Fibroblast of skin of right biceps (primary cell): ENCODE results near the gene WDR37.

Experiments
- DNase-seq: peaks from one replicate; pipeline ENCODE4 v3.0.0-alpha.2; 2013

Gene WDR37

GRCh38 chr10:1130995-1131790 lies 75.0 kb downstream of the WDR37 start:
- no peak for DNase-seq

- no peak for DNase-seq
These were observed 76.4 kb downstream of the WDR37 start for GRCh38 chr10:1132584-1132983.

DNA sequence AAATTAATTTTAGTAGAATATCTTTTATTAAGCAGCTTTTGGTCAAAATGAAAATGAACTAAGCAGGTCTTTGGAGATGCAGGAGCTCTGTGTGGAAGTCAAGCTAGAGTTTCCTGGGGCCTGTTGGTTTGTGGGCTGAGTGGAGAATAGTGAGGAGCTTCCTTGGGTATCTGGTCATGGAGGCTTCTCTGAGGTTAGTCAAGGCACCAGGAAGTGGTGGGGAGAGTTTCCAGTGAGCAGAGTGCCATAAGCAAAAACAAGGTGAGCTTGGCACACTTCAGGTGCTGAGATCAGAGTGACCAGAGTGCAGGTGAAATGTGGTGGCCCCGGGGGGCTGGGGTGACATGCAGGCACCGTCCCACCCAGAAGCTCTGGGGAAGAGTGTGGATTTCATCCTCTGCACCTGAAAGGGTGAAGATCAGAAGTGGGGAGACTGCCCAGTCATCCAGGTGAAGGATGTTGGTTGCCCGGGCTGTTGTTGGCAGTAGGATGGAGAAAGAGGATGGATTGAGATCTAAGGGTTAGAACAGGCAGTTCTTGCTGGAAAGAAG lies 77.4 kb downstream of the WDR37 start:
- DNase-seq = no peak

GRCh38 chr10:1134156-1134555 lies 78.0 kb downstream of the WDR37 start:
- no peak for DNase-seq

DNA sequence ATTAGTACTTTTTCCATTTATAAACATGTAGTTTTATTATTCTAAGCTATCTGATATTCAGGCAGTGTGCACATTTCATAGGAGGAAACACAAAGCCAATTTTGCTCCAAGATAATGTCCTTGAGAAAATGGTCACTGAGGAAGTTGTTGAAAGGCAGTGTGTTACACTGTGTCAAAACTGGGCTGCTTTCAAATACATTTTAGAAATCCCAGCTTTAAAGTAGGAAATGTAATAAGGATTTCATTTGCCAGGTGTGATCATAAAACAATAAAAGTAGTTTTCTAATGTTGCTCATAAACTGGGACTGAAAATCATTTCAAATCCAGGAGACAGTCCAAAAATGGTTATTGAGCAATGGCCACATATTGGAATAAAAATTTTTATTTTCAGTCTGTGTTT lies 80.1 kb downstream of the WDR37 start:
- DNase-seq = no peak

DNA sequence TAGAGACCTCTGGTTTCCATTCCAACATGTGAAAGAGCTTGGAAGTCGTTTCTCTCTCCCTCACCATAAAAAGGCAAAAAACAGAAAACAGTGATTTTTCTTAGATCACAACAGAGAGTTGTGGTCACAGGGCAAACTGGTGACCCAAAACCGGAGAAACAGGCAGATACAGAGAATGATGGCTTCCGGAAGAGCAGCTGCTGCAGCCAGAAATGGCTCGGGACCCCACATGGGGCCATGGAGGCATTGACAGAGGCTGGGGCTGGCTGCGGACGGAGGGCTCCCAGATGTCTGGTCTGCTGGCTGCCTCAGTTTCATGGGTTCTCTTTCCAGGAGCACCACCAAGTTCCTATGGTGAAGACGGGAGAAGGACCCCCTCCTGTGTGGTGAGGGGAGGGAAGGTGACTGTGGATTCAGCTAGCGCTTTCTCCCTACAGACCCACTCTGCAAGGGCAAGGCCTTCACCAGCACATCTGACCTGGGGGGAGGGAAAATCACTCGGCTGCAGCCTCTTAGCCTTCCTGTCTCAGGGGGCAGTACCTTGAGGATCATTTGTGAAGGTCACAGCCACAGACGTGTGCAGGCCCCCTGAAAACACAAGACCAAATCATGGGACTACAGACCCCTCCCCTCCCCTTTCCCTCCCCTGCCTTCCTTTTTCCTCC lies 81.4 kb downstream of the WDR37 start:
- DNase-seq = no peak

DNA sequence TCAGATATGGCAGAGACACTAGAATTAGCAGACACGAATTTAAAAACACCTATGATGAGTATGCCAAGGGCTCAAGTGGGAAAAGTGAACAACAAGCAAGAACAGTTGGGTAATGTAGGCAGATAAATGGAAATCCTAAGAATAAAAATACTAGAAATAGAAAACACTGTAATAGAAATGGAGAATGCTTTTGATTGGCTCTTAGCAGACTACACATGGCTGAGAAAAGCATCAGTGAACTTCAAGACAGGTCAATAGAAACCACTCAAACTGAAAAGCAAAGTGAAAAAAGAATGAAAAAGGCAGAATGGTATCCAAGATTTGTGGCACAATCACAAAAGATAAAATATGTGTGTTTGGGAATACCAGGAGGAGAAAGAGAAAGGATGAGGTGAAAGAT lies 82.3 kb downstream of the WDR37 start:
- DNase-seq = no peak

DNA sequence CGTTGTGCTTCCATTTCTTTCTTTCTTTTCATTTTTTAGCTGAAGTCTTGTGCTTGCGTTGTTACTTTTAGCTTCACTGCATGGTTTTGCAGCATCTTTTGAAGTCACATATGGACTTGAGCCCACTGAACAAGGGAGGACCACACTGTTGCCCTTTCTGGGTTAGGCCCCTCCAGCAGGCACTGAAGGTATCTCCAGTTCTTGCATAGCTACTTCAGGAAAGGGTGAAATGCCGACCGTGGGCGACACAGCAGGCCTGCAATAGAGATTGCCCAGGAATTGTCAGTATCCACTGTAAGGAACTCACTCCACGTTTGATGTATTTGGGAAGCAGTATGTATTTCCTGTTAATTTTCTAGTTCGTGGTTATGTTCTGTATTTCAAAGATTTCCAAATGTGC lies 85.1 kb downstream of the WDR37 start:
- no peak for DNase-seq

DNA sequence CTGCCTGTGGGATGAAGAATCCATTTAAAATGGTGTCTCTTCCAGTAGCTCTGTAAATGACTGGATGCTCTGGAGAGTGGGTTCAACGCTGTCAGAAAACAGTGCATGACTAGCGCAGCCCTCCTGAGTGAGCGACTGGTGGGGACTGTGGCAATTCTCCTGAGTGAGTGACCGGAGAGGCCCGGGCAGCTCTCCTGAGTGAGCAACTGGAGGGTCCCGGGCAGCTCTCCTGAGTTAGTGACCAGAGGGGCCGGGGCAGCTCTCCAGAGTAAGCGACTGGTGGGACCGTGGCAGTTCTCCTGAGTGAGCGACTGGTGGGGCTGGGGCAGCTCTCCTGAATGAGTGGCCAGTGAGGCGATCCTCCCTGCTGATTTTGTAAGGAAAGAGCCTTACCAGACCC lies 85.5 kb downstream of the WDR37 start:
- DNase-seq = no peak

GRCh38 chr10:1142596-1142995 lies 86.4 kb downstream of the WDR37 start:
- DNase-seq = no peak

DNA sequence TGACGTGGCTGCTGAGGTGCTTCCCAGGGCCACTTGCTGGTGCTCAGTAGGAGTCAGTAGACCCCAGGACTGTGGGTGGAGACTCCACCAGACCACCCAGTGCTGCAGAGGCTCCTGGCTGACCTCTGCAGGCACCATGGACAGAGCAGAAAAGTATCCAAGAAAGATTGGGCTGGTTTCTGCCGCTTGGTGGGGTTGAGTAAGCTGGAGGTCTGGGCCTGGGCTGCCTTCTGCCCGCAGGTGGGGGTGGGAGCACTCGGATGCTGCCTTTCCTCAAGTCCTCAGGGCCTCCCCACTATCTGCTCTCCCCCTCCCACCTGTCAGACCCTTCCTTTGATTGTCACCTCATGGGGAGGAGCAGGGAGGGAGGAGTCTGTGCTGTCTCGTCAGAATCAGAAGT lies 91.6 kb downstream of the WDR37 start:
- DNase-seq = no peak

GRCh38 chr10:1148855-1149605 lies 92.8 kb downstream of the WDR37 start:
- DNase-seq = no peak

GRCh38 chr10:1149793-1150637 lies 93.8 kb downstream of the WDR37 start:
- DNase-seq = no peak

- no peak for DNase-seq
These were observed 94.4 kb downstream of the WDR37 start for GRCh38 chr10:1150638-1150955.

DNA sequence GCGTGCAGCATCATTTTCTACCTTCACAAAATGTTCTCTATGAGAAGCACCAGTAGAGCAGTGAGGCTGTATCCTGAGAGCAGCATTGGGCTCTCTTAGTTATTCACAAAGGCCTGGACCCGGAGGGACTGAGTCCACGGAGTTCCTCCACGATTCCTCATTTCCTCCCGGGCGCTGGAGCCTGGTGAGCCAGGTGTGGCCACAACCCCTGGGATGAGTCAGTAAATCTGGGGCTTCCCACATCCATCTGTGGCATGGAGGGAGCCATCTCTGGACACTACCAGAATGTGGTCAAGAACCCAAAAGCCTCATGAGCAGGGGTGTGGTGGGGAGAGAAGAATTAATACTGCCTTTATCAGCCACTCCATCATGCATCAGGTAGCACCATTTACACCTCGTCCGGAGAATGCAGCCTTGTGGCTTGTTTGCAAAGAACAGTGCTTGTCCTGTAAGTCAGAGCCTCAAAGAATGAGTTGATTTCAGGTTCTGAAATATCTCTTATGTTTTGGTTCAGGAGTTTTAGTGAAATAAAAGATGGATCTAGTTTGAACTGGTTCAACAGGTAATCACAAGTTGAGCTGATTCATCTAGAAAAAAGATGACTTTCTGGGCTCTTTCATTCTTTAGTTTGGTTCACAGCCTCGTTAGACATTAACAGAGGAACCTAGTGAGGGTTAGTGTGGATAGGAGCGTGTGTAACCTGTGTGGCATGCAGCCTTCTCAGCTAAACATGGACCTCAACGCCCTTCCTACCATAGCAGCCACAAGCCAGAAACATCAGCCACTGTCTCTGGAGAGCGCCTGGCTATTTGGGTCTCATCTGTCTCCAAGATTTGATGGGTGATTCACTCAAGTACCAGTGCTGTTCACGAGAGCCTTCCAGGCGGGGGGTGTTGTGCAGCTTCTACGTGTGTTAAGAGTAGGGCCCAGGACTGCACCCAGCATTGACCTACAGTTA lies 95.2 kb downstream of the WDR37 start:
- DNase-seq = no peak

DNA sequence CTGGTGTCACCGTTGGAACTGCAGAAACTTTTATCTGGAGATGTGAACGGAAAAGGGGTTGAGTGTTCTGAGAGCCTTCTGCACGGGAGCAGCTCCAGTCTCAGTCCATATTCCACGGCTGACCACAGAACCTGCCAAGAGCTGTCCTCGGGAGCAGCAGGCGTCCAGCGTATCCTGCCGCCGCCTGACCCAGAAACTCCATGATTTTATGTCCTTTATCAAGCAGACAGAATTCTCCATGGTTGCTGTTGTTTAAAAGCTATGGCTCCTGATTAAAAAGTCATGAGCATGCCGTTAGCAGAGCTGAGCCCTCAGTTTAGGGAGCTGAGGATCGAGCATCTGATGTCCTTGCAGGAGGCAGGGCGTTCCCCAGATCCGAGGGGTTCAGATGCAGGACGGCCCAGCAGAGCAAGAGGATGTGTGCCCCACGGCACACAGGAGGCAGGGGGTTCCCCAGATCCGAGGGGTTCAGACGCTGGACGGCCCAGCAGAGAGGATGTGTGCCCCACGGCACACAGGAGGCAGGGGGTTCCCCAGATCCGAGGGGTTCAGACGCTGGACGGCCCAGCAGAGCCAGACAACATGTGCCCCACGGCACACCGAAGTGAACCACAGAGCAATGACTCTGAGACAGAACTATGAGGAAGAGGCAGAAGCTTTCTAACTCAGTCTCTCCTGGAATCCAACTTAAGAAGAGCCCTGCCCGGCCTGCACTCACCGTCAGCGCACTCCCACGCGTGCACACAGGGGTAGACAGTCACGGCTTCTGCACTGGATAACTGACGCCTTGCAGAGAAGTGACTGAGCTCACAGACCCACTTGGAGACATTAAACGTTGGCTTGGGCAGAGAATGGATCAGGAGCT lies 96.4 kb downstream of the WDR37 start:
- DNase-seq = no peak

- no peak for DNase-seq
These were observed 97.1 kb downstream of the WDR37 start for GRCh38 chr10:1153251-1153763.

DNA sequence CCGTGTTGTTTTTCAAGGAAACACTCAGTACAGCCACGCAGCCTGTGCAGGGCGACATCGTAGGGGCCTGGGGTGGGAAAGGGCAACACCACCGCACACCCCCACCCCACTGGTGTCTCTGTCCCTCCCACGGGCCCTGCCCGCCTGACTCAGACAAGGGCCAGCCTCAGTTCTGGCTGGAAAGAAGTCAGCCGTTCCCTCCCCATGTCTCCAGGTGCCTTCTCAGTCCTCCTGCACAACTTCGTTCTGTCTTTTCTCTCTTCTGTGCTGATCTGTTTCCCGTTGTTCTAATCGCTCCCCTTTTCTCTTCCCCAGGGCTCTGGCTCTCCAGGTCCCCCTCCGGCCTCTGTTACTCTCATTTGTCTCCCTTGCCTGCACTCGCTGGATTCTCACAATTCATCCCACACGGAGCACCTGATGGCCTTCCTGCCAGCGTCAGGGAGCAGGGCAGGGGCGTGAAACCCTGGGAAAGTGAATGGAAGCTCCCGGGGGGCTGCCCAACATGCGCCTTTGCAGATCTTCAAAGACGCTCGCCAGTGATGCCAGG lies 97.7 kb downstream of the WDR37 start:
- DNase-seq = no peak

- no peak for DNase-seq
These were observed 98.5 kb downstream of the WDR37 start for GRCh38 chr10:1154531-1155295.
